ENCODE data around the gene ESRRB.

ESRRB gene

DNA sequence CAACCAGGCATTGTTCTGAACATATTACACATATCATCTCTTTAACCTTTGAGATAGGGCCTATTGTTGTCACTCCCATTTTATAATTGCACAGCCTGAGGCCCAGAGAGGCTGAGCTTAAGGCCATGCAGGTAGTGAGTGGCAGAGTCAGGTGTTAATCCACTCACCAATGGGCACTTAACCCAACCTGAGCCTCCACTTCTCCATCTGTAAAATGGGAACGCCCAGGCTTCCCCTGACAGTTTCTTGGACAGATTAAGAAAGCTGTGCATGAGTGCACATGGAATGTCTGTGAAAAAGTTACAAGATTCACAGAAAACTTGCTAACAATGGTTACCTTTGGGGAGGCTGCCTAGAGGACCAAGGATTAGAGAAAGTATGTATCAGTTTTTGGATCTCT is 32.9 kb downstream of the ESRRB start:
- no peak for DNase-seq

DNA sequence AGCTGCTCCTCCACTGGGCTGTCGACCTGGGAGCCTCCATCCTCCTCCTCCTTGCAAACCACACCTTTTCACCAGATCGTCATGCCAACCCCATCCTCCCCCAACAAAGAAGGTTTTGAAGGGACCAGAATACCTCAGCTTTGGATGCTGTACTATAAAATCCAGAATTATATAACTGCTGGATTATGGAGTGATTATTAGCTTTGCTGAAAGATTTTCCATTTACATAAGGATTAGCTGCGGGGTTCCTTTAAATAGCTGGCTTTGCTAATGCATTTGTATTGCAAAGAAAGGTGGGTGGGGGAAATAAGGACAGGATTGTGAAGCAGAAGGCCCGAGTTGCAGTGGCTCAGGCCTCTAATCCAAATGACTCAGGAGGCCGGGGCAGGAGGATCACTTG is 36.6 kb downstream of the ESRRB start:
- no peak for DNase-seq

DNA sequence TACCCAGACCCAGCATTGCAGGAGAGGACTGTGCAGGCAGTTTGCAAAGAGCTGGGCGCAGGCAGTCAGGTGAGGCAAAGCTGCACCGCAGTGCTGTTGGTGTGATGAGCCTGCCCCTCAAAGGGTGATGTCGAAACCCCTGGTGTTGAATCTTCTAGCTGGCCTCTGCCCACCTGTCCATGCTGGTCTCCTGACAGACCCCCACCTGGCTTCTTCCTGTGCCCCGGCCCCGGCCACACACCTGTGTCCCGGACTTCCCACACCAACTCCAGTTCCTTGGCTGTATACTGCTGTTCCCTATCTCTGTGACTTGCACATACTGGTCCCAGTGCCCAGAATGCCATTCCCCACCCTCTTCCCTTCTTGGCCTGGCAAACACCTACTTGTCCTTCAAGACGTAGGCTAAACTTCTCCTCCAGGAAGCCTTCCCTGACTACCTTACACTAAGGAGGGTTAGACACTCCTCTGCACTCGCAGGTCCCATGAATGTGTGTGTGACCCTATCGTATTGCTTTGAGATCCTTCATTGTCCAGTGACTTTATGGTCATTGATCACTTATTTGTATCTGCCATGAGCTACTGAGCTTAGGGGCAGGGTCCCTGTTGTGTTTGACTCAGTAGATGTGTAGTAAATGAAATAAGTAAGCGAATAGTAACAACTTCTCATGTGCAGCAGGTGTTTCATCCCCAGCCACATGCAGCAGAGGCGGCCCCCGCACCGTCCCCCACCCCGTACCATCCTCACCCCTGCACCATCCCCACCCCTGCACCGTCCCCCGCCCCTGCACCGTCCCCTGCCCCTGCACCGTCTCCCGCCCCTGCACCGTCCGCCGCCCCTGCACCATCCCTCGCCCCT is 37.4 kb downstream of the ESRRB start:
- DNase-seq = no peak

DNA sequence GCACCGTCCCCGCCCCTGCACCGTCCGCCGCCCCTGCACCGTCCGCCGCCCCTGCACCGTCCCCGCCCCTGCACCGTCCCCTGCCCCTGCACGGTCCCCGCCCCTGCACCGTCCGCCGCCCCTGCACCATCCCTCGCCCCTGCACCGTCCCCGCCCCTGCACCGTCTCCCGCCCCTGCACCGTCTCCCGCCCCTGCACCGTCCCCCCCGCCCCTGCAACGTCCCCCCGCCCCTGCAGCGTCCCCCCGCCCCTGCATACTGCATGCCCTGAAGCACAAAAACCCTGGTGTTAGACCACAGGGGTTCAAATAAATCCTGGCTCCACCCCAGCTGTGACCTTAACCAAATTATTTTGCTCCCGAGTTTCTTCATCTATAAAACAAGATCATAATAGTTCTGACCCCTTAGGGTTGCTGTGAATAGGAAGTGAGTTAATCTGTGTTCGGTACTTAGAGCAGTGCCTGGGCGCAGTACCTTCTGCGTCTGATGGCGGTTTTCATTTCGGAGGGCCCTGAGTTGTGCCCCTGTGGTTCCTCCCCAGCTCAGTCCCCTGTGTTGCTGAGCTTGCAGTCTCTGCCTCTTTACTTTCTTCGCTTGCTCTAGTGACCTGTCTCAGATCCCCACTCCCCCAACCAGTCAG is 38.1 kb downstream of the ESRRB start:
- no peak for DNase-seq

DNA sequence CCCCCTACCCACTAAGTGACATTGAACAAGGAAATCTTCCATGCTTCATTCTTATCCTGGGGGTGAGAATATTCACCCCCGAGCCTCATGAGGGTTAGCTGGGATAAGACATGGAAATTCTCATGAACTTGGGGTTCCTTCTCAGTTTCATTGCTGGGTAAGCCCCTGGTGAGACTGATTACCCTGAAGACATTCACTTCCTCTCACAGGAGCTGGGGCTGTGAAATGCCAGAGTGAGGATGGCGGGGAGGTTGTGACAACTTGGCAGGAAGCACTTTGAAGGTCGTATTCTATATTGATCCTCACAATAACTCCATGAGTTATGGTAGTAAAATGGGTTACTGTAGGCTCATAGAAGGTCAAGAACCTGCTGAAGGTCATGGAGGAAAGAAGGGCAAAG is 43.5 kb downstream of the ESRRB start:
- no peak for DNase-seq

DNA sequence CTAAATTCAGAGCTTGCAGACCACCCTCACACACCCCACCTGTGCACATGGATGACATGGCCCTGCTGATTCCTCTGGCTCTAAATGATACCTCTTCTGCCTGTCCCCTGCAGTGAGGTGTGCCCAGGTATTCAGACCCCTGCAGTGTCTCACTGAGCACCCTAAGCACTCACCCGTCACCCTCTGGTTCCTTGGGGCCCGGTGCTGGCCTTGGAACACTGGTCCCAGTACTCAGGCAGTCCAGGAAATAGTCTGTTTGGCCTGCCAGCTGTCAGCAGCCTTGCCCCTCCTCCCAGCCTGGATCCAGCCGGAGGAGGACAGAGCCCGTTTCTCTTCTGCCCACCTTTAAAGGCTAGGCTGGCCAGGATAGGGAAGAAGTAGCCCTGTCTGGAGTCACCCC is 44.9 kb downstream of the ESRRB start:
- no peak for DNase-seq

DNA sequence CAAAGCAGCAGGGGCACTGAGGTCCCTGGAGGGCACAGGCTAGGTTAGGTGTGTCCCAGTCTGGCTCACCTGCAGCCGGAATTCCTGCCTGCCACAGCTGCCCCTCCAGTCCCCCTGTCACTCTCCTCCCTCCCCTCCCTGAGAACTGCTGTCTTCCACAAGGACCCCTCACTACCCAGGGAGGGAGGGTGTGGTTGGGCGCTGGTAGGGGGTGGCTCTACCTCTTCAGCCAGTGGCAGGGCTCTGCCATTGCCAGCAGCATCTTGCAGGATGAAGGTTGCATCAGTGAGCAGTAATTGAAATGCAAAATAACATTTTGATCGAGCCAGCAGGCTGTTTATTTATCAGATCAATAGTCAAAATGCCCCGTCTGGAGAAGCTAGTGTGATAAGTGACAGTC is 45.7 kb downstream of the ESRRB start:
- DNase-seq = no peak

DNA sequence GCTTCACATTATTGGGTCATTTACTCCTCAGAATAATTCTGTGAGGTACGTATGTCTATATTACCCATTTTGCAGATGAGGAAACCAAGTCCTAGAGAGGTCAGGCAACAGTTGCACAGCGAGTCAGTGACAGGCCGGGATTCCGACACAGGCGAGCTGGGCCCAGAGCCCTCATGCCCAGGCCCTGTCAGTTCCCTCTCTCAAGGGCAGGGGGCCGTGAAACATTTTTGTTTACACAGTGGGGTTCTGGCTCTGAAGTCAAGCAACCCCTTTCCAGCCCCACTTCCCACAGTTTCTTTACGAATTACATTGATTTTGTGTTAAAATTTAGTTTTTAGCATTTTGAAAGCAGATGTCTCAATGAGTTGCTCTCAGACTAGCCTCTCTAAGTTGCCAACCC is 46.7 kb downstream of the ESRRB start:
- no peak for DNase-seq

DNA sequence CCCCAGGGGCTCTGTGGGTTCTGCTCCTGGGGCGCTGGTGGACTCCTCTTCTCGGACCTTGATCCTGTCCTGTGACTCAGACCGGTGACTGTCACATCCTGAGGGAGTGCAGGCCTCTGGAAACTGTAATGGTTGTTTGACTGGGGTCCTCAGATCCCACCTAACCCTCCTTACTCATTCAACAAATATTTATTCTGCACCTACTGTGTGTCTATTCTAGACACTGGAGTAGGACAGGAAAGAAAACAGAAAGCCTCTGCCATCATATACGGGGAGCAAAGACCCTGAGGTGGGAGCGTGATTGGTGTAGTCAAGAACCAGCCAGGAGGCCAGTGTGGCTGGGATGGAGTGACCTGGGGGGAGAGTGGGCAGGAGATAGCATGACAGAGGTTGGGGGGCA is 47.6 kb downstream of the ESRRB start:
- DNase-seq = no peak

DNA sequence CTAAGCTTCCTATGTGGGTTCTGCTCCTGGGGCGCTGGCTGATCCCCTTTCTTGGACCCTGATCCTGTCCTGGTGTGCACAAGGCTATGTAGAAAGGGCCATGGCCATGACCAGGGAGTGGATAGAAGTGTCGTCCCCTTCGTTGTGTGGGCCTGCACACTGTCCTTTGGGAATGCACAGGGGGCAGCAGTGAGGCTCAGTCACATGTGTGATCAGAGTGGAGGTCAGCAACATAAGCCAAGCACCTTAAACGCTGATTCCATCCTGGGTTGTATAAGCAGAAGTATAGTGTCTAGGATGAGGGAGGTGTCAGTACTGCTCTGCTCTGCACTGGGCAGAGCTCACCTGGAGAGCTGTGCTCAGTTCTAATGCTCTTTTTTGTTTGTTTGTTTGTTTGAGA is 48.4 kb downstream of the ESRRB start:
- DNase-seq = no peak

DNA sequence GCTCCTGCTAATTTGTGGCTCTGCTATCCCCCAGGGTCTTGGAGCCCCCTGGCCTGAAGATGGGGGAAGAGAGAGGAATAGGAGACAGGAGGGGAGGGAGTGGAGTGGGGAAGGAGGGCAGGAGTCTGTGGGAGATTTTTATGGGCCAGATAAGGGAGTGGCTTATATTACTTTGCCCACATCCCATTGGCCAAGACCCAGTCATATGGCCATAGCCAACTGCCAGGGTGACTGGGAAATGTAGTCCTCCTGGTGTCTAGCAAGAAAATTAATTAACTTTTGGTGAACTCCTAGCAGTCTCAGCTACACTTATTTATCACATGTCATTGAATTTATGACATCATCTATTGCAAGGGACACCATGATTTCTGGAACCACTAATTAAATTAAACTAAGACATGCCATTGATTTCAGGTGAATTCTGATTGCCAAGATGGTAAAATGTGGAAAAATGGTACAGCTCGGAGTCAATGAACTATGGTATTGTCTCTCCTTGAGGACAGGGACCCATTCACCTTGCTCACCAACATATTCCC is 50.3 kb downstream of the ESRRB start:
- no peak for DNase-seq

DNA sequence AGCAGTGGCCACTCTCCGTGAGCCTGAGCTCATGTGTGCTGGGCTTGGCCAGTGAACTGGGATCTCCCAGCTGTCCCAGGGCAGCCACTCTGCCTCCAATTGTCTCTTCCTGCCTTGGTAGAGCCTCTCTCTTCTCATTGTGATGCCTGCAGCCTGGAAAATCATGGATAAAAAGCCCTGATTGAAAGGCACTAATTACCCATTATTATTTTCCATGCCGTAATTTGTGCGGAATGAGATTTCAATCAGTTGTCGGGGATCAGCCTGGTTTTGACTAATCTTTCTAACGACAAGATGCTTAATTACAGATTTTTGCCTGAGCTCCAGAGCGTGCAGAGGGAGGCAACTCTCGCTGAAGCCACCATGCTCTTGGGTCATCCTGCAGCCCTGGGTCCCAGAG is 52.7 kb downstream of the ESRRB start:
- no peak for DNase-seq

DNA sequence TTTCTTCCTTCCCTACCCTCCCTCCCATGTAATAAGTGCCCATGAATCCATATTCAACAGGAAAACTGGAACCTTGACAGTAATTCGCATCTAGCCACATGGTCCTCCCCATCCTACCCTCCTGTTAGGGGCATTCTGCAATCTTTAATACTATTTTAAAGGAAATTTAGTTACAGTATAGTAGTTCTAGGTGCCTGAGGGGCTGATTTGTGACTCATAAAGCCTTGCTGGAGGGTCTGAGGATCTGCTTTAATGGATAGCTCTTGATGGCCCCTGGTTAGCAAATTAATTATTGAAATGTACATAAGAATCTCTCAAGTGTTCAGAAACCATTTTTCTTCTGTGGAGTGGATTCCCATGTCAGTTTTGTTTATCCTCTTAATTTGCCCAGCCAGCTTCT is 54.1 kb downstream of the ESRRB start:
- DNase-seq = no peak

DNA sequence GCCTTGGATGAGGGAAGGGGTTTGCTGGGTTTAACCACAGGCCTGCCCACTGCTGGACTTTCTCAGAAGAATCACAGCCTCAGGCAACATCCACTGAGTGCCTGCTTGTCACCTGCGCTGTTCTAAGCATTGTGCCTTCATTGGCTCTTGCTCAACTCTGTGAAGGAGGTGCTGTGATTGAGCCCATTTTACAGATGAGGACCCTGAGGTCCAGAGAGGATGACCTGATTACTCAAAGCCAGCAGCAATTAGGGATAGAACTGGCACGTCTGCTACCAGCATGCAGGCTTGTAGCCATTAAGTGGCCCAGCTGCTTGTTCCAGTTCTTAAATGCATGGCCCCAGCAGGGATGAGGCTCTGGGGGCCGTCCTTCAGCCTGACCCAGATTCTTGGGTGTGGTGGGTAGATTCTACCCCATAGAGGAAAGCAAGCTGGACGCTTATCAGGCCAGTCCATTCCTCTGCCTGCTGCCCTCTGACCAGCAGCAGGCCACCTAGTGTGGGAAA is 54.6 kb downstream of the ESRRB start:
- DNase-seq = no peak

DNA sequence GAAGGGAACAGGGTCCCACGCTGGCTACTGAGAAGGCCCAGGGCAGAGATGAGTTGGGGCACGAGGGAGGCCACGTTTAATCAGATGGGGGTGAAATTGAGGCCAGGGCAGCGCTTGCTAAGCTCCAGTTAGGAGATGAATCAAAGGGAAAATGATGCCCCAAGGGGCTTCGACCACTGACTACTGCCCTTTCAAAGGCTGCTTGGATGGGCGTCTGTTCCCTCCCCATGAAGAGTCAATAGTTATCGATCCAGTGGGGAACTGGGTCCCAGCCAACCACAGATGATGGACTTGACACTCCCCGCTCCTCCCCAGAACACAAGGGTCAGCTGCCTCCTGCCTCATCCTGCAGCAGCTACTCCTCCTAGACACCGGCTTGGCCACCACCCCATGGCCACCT is 55.6 kb downstream of the ESRRB start:
- no peak for DNase-seq

DNA sequence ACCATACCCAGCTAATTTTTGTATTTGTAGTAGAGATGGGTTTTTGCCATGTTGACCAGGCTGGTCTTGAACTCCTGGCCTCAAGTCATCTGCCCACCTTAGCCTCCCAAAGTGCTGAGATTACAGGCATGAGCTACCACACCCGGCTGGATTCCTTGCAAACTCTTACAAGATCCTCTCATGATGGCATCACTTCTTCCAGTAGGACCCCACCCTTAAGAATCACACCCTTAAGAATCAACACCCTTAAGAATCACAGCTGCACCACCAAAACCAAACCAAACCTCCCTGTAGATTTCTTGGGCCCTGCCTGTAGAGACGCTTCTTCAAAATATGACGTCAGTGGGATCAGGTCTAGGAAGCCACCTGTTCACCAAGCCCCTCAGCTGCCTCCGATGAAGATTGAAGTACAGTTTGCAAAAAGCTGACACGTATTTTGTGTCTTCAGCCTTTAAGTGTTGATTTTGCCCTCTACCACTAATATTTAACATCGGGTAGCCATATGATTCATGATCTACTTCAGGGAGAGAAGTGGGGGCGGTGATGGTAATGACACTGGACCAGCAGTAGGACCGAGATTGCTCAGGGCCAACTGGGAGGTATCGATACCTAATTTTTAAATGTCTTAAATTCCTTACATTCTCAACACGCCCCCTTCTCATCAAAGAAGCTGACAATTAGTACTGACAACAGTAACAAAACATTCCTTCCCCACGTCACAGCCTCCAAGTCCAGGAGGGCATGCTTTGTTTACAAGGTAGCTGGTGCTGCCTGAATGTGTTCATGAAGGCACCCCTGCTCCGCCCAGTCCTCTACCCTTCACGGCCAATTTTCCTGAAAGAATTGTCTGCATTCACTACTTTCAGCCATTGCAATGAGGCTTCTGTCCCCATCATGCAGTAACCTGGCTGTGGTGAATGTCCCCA is 57.2 kb downstream of the ESRRB start:
- DNase-seq = no peak

DNA sequence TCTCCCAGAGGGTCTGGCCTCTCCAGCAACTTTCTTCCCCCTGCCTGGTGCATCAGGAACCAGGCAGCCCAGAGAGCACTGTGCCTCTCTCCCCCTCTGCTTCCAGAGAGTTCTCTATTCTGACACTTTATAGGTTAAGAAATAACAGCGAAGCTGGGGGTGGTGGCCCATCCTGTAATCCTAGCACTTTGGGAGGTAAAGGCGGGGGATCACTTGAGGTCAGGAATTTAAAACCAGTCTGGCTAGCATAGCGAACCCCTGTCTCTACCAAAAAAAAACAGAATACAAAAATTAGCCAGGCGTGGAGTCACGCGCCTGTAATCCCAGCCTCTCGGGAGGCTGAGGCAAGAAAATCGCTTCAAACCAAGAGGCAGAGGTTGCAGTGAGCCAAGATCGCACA is 58.3 kb downstream of the ESRRB start:
- DNase-seq = no peak

DNA sequence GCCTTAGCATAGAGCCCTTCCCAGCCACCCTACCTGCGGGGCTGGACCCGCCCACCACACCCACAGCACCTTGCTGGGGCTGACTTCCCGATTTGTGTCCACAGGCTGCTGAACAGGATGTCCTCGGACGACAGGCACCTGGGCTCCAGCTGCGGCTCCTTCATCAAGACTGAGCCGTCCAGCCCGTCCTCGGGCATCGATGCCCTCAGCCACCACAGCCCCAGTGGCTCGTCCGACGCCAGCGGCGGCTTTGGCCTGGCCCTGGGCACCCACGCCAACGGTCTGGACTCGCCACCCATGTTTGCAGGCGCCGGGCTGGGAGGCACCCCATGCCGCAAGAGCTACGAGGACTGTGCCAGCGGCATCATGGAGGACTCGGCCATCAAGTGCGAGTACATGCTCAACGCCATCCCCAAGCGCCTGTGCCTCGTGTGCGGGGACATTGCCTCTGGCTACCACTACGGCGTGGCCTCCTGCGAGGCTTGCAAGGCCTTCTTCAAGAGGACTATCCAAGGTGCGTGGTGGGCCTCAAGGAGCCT is 63.4 kb downstream of the ESRRB start:
- no peak for DNase-seq

DNA sequence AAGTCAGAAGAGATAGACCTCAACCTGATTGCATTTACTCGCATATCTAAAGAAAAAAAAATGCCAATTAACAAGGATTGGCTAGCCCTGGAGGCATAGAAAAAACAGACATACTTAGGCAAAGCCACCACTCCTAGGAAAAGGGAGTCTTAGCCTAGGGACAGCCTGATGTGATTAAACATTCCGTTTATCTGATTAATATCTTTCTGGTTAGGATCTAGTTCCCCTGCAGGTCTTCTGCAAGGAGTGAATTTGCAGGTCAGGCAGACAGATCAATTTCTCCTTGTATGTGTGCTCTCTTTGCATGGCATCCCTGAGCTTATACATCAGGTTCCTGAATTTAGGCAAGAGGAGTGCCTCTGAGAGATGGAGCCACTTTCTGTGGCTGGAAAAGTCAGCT is 70.5 kb downstream of the ESRRB start:
- DNase-seq = no peak

DNA sequence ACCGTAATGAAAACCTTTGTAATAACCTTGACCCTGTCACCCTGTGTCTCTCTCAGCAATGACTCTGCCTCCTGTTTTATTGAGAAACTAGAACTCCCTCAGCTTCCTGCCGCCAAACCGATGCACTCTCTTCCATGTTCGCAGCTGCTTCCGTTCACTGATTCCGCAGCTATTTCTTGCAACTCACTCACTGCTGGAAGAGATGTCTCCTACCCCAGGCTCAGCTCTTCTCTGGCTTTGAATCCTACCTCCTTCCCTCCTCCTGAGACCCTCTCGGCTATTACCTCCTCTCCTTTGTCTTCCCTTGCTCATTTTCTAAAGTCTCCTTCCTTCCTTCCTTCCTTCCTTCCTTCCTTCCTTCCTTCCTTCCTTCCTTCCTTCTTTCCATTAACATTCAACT is 71.0 kb downstream of the ESRRB start:
- no peak for DNase-seq

DNA sequence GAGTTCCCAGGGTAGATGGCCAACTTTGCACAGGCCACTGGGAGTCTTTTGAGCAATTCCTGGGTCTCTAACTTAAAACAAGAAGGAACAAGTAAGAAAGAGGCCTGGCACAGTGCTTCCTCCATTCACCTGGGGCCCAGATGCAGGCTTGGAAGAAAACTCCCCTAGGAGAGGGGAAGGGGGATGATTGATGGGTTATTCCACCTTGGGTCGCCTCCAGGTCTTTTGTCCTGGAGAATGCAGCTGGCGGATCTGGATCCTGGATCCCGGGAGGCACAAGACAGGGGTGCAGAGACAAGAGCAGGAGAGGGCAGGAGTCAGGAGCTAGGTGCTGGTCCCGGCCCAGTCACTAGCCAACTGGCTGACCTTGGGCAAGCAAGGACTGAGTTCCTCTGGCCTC is 74.5 kb downstream of the ESRRB start:
- no peak for DNase-seq

DNA sequence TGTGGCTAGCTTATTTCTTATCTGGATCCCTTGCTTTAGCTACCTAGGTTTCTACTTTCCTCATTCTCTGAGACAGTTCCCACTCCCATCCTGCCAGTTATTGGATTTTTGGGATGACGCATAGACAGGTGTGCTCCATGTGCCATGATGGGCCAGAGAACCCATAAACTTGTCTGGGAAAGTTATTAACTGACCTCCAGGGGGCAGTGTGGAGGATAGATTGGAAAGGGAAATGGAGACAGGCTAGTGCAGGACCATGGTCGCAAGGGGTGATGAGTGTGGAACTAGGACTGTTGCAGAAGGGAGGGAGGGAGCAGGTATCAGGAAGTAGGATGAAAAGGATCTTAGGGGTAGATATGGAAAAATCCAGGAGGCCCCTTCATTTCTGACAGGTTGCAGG is 80.3 kb downstream of the ESRRB start:
- DNase-seq = peak; percentile 8

All from CD4-positive, alpha-beta T cell treated with Interleukin-21 for 1 hour (primary cell).